ENCODE results near the gene FBLN2.

- no peak for TF ChIP-seq CTCF (optimal IDR thresholded peaks at IDR 0.05 in 1 of 3, IDR thresholded peaks at IDR 0.05 in 1 of 3, conservative IDR thresholded peaks at IDR 0.05 in 1 of 3; ENCODE audit: extremely low read depth in 1 of 3, insufficient read depth in 2 of 3, low read length in 3 of 3)
- no peak for TF ChIP-seq EZH2 (IDR thresholded peaks at IDR 0.05; ENCODE audit: low read length)
Measured at GRCh38 chr3:13529196-13530112, 19.5 kb upstream of the FBLN2 start.

Measured in keratinocyte (primary cell).